Panc1 (cell line): ENCODE results near the gene DNAJC12.

Experiments
- POLR2AphosphoS5 ChIP-seq: IDR thresholded peaks from 2 replicates; pipeline ENCODE4 v1.6.1; 2012; ENCODE audit warnings: mild to moderate bottlenecking, low read depth, low read length, moderate library complexity
- SIN3A ChIP-seq: IDR thresholded peaks from 2 replicates; pipeline ENCODE4 v1.6.1; 2012; ENCODE audit warnings: low read depth, mild to moderate bottlenecking, low read length, moderate library complexity, borderline replicate concordance; ENCODE audit not compliant: insufficient read depth
- TCF7L2 ChIP-seq: IDR thresholded peaks from 2 replicates; pipeline ENCODE4 v1.6.1; 2011; ENCODE audit warnings: mild to moderate bottlenecking, low read depth, low read length, inconsistent platforms
- TF ChIP-seq, protein P1 (sequence below): fragments of 450-650 bp; IDR thresholded peaks from 2 replicates; pipeline ENCODE4 v1.5.1; 2017; ENCODE audit warnings: mild to moderate bottlenecking
- TF ChIP-seq, protein P2 (sequence below), 2 experiments: IDR thresholded peaks; 2 replicates each; pipeline ENCODE4 v1.6.1; 2011 to 2012; ENCODE audit warnings: low read depth in 2 of 2, control low read depth in 1 of 2, low read length in 1 of 2, mild to moderate bottlenecking in 1 of 2, moderate library complexity in 1 of 2; ENCODE audit not compliant: insufficient read depth in 1 of 2

DNA sequence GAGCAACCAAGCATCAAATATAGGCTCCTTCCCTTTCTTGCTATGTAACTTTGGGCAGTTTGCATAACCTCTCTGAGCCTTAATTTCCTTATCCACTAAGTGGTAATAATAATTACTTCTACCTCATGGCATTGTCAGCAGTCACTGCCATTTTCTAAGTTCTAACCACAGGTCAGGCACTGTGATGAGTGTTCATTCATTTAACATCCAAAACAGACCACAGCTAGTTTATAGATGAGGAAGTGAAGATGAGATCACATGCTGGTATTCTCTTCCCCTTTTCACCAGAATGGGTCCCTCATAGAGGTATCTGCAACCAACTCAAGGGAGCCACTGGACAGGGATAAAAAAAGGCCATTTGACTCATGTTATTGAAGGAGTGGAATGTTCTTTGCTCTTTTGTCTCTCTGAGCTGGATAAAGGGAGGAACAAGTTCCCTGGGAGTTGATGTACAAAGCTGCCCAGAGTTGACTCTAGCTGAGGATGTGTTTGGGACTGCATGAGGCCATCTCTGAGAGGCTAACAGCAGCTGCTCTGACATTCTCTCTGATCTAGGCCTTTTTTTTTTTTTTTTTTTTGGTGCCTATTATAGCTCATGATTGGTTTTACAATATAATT is 65.0 kb downstream of the DNAJC12 start:
- no peak for TF ChIP-seq POLR2AphosphoS5
- TF ChIP-seq, protein P1, sequence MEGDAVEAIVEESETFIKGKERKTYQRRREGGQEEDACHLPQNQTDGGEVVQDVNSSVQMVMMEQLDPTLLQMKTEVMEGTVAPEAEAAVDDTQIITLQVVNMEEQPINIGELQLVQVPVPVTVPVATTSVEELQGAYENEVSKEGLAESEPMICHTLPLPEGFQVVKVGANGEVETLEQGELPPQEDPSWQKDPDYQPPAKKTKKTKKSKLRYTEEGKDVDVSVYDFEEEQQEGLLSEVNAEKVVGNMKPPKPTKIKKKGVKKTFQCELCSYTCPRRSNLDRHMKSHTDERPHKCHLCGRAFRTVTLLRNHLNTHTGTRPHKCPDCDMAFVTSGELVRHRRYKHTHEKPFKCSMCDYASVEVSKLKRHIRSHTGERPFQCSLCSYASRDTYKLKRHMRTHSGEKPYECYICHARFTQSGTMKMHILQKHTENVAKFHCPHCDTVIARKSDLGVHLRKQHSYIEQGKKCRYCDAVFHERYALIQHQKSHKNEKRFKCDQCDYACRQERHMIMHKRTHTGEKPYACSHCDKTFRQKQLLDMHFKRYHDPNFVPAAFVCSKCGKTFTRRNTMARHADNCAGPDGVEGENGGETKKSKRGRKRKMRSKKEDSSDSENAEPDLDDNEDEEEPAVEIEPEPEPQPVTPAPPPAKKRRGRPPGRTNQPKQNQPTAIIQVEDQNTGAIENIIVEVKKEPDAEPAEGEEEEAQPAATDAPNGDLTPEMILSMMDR = no peak
- no peak for TF ChIP-seq SIN3A
- no peak for TF ChIP-seq TCF7L2
- TF ChIP-seq, protein P2, sequence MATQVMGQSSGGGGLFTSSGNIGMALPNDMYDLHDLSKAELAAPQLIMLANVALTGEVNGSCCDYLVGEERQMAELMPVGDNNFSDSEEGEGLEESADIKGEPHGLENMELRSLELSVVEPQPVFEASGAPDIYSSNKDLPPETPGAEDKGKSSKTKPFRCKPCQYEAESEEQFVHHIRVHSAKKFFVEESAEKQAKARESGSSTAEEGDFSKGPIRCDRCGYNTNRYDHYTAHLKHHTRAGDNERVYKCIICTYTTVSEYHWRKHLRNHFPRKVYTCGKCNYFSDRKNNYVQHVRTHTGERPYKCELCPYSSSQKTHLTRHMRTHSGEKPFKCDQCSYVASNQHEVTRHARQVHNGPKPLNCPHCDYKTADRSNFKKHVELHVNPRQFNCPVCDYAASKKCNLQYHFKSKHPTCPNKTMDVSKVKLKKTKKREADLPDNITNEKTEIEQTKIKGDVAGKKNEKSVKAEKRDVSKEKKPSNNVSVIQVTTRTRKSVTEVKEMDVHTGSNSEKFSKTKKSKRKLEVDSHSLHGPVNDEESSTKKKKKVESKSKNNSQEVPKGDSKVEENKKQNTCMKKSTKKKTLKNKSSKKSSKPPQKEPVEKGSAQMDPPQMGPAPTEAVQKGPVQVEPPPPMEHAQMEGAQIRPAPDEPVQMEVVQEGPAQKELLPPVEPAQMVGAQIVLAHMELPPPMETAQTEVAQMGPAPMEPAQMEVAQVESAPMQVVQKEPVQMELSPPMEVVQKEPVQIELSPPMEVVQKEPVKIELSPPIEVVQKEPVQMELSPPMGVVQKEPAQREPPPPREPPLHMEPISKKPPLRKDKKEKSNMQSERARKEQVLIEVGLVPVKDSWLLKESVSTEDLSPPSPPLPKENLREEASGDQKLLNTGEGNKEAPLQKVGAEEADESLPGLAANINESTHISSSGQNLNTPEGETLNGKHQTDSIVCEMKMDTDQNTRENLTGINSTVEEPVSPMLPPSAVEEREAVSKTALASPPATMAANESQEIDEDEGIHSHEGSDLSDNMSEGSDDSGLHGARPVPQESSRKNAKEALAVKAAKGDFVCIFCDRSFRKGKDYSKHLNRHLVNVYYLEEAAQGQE (IDR thresholded peaks at IDR 0.05; ENCODE audit: insufficient read depth in 1 of 2, low read depth in 2 of 2, low read length in 1 of 2) = no peak
